ENCODE data around the gene NODAL. TPM values are rescaled to one million over a fixed set of nuclear protein-coding genes. Genes with fewer than 3 reads are reported as not detected.

The NODAL gene
- total RNA-seq, 1 experiment from 2014 or later: 57.0 TPM

- TF ChIP-seq NFYB (CRISPR knock-in tag; conservative IDR thresholded peaks at IDR 0.05; ENCODE audit: low read depth) (no peak), ZNF263 (CRISPR knock-in tag; IDR thresholded peaks at IDR 0.05; ENCODE audit: low read depth) (no peak), ERG (CRISPR knock-in tag; IDR thresholded peaks at IDR 0.05) (no peak), CTCF (IDR thresholded peaks at IDR 0.05) (no peak), EMX1 (CRISPR knock-in tag; IDR thresholded peaks at IDR 0.05) (no peak), HMGXB4 (CRISPR knock-in tag; IDR thresholded peaks at IDR 0.05) (peak; percentile 47; the same call in 1 of the 2 replicates), JUN (CRISPR knock-in tag; IDR thresholded peaks at IDR 0.05) (no peak; the same call in 1 of the 2 replicates), ARID4B (CRISPR knock-in tag; IDR thresholded peaks at IDR 0.05; ENCODE audit: borderline replicate concordance) (peak; percentile 29; the same call in 1 of the 2 replicates), RORB (CRISPR knock-in tag; IDR thresholded peaks at IDR 0.05) (no peak), ETV6 (CRISPR knock-in tag; IDR thresholded peaks at IDR 0.05) (peak; percentile 68), AR (CRISPR knock-in tag; IDR thresholded peaks at IDR 0.05) (no peak), ESRRA (CRISPR knock-in tag; IDR thresholded peaks at IDR 0.05; ENCODE audit: borderline replicate concordance) (no peak; the same call in 1 of the 2 replicates), ATF6 (CRISPR knock-in tag; IDR thresholded peaks at IDR 0.05) (no peak), SMAD3 (CRISPR knock-in tag; IDR thresholded peaks at IDR 0.05; ENCODE audit: borderline replicate concordance) (0 out of 2 replicates have a peak, but pooled peaks have one; percentile 58), JAZF1 (CRISPR knock-in tag; IDR thresholded peaks at IDR 0.05) (no peak), USF2 (CRISPR knock-in tag; IDR thresholded peaks at IDR 0.05) (peak; percentile 59), CBFB (CRISPR knock-in tag; IDR thresholded peaks at IDR 0.05; ENCODE audit: low read depth) (no peak)
These were observed 953 bp downstream of the NODAL start (continued) for GRCh38 chr10:70440296-70441160.

Measured in WTC11 (cell line).